Stimulated activated CD4-positive, alpha-beta T cell treated with anti-CD3 and anti-CD28 coated beads, Interleukin-15, amount 100 ng/mL, for 48 hours (primary cell): ENCODE measurements around the gene GRB7.
"Not testable (repeated sequence)": the region's sequence is repeated elsewhere in the genome, so short reads cannot be mapped to it uniquely, and the experiment has no call there.

Source experiments
- DNase-seq, 2 donors: peaks; one replicate each; pipeline ENCODE4 v3.0.0-alpha.2; 2020; ENCODE audit warnings: low read depth in 2 of 2

GRB7 gene

DNA sequence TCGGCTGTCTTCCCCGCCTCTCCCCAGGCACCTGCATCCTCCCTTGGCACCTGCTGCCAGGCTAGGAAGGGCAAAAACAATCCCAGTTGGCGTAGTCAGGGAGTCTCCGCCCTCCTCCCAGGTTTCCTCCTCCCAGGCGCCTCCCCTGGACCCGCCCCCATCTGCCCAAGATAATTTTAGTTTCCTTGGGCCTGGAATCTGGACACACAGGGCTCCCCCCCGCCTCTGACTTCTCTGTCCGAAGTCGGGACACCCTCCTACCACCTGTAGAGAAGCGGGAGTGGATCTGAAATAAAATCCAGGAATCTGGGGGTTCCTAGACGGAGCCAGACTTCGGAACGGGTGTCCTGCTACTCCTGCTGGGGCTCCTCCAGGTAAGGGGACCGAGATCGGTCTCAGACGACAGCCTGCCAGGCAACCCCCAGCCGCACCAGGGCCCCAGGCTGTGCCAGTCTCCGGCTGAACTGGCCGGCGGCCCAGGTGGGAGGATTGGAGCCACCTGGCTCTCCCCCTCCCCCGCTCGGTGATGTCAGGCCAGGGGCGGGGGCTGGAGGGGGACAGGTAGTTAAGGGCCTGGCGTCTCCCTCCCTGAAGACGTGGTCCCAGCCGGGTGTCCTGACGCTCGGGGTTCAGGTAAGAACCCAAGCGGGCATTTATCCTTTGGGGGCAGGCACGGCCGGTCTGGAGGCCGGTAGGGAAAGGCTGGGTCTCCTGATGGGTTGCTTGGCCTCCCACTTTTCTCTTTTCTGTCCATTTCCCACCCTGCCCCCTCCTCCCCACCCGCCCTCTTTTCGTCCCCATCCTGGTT lies at the start of gene GRB7:
TSS of gene GRB7 (plus strand) at position 179 of the 808 bp plus-strand sequence. CDS start 4,364 bp downstream, outside the sequence.
- DNase-seq: no peak

DNA sequence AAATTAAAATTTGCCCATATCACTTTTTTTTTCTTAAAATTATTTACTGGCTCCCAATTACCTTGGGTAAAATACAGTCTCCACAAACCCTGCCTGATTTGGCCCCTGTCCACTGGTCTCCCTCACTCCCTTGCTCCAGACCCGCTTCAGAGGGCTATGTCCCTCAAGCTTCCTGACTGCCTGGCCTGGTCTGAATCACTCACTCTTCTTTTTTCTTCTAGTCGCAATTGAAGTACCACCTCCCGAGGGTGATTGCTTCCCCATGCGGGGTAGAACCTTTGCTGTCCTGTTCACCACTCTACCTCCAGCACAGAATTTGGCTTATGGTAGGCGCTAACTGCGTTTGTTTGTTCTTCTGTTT lies 49.3 kb upstream of the GRB7 start:
- DNase-seq: no peak

- no peak for DNase-seq
Observed at GRCh38 chr17:39688945-39689344, 48.8 kb upstream of the GRB7 start.

DNA sequence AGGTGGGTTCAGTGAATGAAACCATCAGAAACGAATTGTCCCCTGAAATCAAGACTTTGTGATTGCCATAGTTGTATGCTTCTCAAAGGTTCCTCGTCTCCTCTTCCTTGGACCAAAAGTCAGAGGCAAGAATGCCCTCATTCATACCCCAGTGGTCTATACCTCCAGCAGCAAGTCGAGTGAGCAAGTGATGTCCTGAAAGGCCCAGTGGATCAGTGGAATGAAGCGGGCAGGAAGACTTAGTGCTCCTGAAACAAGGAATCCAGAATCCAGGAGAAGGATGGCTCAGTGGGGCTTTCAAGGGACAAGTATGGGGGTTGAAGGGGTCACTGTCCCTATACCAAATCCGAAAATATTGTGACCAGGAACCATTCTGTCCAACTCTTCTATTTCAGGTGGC lies 43.1 kb upstream of the GRB7 start:
- no peak for DNase-seq

DNA sequence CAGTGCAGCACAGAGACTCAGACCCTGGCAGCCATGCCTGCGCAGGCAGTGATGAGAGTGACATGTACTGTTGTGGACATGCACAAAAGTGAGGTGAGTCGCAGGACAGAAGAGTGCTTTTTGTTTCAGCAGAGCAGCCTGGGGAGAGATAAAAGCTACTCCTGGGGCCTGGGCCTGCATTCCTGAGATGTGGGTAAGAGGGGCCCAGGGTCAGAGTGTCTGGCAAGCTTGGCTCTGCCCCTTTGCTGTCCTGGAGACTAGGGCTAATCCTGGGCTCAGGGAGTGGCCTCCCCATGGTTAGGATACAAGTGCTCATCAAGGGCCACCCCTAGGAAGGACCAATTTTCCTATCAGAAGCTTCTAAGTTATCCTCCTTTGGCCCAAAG lies 42.7 kb upstream of the GRB7 start:
- no peak for DNase-seq

- DNase-seq: no peak
Observed at GRCh38 chr17:39696731-39697130, 41.0 kb upstream of the GRB7 start.

DNA sequence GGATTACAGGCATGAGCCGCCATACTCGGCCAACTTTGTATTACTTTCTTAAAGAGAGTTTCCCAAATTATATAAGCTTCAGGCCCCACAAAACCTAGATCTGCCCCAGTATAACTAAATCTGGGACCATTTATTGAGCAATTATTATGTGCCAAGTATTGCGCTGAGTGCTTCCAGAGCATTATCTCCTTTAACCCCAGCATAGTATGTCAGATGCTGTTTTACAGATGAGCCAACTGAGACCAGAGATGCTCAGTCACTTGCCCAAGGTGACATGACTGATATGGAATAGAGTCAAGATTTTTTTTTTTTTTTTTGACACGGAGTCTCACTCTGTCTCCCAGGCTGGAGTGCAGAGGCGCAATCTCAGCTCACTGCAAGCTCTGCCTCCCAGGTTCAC lies 39.8 kb upstream of the GRB7 start:
- DNase-seq: no peak

- DNase-seq: not testable (repeated sequence)
Observed at GRCh38 chr17:39699157-39699817, 38.5 kb upstream of the GRB7 start.

DNA sequence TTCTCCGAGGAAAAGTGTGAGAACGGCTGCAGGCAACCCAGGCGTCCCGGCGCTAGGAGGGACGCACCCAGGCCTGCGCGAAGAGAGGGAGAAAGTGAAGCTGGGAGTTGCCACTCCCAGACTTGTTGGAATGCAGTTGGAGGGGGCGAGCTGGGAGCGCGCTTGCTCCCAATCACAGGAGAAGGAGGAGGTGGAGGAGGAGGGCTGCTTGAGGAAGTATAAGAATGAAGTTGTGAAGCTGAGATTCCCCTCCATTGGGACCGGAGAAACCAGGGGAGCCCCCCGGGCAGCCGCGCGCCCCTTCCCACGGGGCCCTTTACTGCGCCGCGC lies 38.0 kb upstream of the GRB7 start, which contains the start of gene ERBB2:
TSS of gene ERBB2 (plus strand) at position 247 of the 330 bp plus-strand sequence. CDS start 175 bp downstream, outside the sequence.
- no peak for DNase-seq

DNA sequence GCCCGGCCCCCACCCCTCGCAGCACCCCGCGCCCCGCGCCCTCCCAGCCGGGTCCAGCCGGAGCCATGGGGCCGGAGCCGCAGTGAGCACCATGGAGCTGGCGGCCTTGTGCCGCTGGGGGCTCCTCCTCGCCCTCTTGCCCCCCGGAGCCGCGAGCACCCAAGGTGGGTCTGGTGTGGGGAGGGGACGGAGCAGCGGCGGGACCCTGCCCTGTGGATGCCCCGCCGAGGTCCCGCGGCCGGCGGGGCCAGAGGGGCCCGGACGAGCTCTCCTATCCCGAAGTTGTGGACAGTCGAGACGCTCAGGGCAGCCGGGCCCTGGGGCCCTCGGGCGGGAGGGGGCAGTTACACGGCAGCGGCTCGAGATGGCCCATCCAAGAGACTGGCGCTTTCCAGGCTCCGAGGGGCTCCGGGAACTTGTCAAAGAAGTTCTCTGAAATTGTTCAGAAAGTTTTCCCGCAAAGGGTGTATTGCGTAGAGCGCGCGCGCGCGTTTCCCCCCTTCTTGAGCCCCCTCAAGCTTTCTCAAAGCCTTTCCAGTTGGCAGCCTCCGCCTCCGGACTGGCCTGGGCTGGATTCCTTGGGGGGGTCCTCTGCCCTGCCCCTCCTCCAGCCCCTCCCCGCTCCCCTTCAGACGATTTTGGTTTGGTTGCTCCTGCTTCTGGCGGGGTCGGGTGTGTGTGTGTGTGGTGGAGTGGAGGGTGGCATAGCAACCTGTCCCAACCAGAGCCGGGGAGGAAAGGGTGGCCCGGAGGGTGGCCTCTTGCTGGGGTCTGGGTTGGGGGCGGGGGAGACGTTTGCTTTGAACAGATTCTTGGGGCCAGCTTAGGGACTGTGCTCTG lies 37.4 kb upstream of the GRB7 start:
- DNase-seq: no peak

DNA sequence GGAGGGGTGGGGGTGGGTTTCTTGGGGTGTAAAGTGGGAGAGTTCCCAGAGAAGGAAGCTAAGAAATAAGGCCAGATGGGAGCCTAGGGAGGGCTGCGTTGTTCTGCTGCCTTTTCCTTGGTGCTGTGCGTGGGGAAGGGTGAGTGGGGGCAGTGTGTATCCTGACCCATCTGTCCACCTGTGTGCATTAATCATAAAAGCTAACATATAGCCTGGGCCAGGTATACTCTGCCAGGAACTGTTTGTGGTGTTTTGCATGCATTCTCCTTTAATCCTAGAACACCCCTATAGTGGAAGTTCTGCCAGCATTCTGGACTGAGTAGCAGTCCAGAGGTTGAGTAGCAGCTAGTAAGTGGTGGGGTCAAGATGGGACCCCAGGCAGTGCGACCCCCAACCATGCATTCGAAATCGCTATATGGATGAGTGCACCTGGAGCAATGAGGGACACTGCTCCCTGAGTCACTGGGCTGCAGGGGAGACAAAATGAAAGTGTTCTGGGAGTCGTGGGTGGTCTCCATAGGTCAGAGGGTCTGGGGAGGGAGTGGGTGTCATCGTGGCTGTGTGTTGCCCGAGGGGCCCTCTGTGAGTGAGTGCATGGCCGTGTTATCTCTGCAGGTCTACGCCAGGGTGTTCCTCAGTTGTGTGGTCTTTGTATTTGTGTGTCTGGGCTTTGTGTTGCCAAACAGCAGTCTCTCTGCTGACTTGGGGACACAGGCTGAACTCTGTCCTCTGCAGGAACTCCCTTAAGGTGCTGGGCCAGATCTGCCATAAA lies 36.5 kb upstream of the GRB7 start:
- DNase-seq: no peak

DNA sequence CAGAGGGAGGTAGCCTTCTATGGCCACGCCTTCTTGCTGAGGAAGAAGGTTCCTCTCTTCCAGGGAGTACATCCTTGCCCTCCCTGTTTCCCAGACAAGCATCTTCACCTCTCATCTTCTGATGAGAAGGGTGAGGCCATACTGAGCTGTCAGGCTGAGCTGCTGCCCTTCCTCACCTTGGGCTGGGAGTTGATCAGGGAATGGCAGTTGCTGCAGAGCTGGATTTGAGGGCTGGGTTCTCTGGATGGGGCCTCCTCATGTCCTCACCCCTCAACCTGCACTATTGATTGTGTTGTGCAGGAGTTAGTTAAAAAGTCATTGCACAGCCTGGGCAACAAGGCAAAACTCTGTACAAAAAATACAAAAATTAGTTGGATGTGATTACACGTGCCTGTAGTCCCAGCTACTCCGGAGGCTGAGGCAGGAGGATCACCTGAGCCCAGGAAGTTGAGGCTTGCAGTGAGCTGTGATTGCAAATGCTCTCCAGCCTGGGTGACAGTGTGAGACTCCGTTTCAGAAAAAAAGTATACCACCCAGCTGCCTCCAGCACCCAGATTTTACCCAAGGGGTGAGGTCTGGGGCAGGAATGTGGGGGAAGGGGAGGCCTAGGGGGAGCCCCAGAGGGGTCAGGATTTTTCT lies 35.8 kb upstream of the GRB7 start:
- DNase-seq: no peak

- DNase-seq: no peak
Observed at GRCh38 chr17:39702901-39703893, 34.5 kb upstream of the GRB7 start.

GRCh38 chr17:39703913-39704312 lies 33.8 kb upstream of the GRB7 start:
- DNase-seq: no peak

GRCh38 chr17:39704821-39705551 lies 32.8 kb upstream of the GRB7 start:
- DNase-seq: no peak

- DNase-seq: no peak
Observed at GRCh38 chr17:39705786-39706348, 31.9 kb upstream of the GRB7 start.

GRCh38 chr17:39706383-39706782 lies 31.4 kb upstream of the GRB7 start:
- DNase-seq: no peak

DNA sequence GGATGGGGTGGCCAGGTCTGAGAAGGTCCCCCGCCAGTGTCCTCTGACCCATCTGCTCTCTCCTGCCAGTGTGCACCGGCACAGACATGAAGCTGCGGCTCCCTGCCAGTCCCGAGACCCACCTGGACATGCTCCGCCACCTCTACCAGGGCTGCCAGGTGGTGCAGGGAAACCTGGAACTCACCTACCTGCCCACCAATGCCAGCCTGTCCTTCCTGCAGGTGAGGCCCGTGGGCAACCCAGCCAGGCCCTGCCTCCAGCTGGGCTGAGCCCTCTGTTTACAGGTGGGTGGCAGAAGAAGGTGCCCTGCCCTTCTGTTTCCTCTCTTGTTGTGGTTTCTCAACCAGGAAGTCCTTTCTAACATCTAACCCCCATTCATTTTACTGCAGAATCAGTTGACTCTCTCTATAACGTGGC lies 30.8 kb upstream of the GRB7 start:
- DNase-seq: no peak
